ENCODE results near the gene APBB2. TPM values are rescaled to one million over a fixed set of nuclear protein-coding genes. Genes with fewer than 3 reads are reported as not detected.

Gene APBB2
- total and polyA plus RNA-seq, 9 donors = 27.3 to 50.6 (median 36.8) TPM

DNA sequence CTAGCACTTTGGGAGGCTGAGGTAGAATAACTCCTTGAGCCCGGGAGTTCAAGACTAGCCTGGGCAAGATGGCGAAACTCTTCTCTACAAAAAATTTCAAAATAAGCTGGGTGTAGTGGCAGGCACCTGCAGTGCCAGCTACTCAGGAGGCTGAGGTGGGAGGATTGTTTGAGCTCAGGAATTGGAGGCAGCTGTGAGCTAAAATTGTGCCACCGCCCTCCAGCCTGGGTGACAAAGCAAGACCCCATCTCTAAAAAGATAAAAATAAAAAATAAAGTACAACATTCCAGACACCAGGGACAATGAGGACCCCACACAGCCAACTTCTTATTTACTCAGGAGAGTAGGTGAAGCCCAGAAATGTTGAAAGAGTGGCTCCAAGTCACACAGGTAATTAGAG, 53.0 kb downstream of the APBB2 start:
- H3K27ac ChIP-seq (ENCODE audit: low read length) = no peak overlapping the region
- H3K9me3 ChIP-seq (replicated peaks; ENCODE audit: control insufficient read depth, low read depth, low read length) = no peaks in the 10 kb centered on the region
- WGBS (ENCODE audit: insufficient coverage) = 80% methylated on average over 1 of the region's 3 CpGs
- no peaks in the 10 kb centered on the region for H3K36me3 ChIP-seq (ENCODE audit: control insufficient read depth, insufficient read depth, low read length)
- H3K4me3 ChIP-seq (ENCODE audit: low read length) = no peak overlapping the region
- H3K4me1 ChIP-seq (ENCODE audit: control insufficient read depth, insufficient read depth, low read length) = peaks cover 4% of the 10 kb centered on the region
- no peaks in the 10 kb centered on the region for H3K27me3 ChIP-seq (ENCODE audit: control insufficient read depth, insufficient read depth, low read length)
- no peak for DNase-seq

DNA sequence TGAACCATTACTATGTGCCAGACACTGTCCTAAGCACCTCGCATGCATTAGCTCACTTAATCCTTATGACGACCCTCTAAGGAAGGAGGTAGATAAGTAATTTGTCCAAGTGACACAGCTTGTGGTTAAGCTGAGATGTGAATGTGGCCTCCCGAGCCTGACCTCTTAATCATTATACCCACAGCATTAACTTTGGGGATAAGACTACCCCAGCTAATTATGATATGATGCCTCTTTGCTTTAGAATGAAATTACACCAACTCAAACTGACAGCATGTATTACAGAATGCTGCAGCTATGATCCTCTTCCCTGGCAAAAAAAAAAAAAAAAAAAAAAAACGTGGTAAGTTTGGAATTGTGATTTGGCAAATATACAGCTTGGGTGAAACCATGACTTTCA, 53.5 kb downstream of the APBB2 start:
- H3K4me1 ChIP-seq (ENCODE audit: control insufficient read depth, insufficient read depth, low read length) = peaks cover 4% of the 10 kb centered on the region
- no CpG with 5 or more reads among the region's 4 CpGs for WGBS (ENCODE audit: insufficient coverage)
- H3K27ac ChIP-seq (ENCODE audit: low read length) = no peak overlapping the region
- H3K27me3 ChIP-seq (ENCODE audit: control insufficient read depth, insufficient read depth, low read length) = no peaks in the 10 kb centered on the region
- no peaks in the 10 kb centered on the region for H3K36me3 ChIP-seq (ENCODE audit: control insufficient read depth, insufficient read depth, low read length)
- no peak for DNase-seq
- H3K9me3 ChIP-seq (replicated peaks; ENCODE audit: control insufficient read depth, low read depth, low read length) = no peaks in the 10 kb centered on the region
- no peak overlapping the region for H3K4me3 ChIP-seq (ENCODE audit: low read length)

DNA sequence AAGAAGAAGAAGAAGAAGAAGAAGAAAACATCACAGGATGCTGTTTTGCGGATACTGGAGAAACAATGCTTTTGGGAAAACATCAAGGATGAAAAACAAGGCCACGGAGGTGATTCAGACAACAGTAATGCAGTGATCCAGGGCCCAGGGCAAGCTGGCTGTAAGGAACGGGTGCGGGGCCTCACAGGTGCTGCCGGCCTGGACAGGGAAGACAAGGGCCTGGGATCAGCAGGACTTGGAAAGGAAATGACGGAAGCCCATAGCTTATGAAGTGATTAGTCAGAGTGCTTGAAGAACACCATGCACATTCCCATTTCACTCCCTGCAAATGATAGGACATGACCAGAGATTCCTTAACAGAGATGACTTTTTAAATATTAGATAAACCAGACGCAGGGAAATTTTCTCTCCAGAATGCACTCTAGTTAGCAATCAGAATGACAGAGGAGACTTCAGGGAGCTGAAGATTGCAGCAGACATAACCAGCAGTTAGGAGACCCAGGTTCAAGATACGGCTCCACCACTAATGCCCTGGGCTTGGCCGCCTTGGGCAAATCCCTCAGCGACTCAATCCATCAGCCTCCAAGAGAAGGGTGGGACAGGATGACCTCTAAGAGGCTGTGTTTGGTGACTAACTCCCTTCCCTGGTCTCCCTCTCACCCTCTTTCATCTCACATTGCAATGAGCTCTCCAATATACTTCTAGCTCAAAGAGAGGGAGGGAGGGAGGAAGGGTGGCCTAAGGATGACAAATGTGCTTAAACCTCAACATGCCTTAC, 54.1 kb downstream of the APBB2 start:
- Histone ChIP-seq H3K36me3 (ENCODE audit: control insufficient read depth, insufficient read depth, low read length) (no peaks in the 10 kb centered on the region), H3K27me3 (ENCODE audit: control insufficient read depth, insufficient read depth, low read length) (no peaks in the 10 kb centered on the region), H3K27ac (ENCODE audit: low read length) (no peak overlapping the region), H3K4me3 (ENCODE audit: low read length) (no peak overlapping the region), H3K9me3 (replicated peaks; ENCODE audit: control insufficient read depth, low read depth, low read length) (no peaks in the 10 kb centered on the region), H3K4me1 (ENCODE audit: control insufficient read depth, insufficient read depth, low read length) (peaks cover 4% of the 10 kb centered on the region)
- peak; percentile 27 for DNase-seq
- WGBS (ENCODE audit: insufficient coverage) = 80% methylated on average over 4 of the region's 10 CpGs

DNA sequence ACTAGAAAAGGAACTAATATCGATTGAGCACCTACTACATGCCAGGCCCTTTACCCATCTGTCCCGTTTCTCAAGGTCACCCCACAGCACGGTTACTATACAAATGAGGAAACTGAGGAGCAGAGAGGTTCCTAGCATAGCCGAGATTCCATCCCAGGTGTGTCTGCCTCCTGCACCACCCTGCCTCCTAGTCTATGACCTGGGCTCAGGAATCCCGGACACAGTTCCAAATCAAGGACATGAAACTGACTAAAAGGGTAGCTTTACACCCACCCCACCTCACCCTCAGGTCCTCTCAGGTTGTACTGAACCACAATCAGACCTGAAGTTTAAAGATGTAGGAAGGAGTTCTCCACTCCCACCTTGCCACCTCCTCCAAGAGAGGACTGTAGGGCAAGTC, 55.6 kb downstream of the APBB2 start:
- Histone ChIP-seq H3K4me1 (ENCODE audit: control insufficient read depth, insufficient read depth, low read length) (peaks cover 4% of the 10 kb centered on the region), H3K36me3 (ENCODE audit: control insufficient read depth, insufficient read depth, low read length) (no peaks in the 10 kb centered on the region), H3K27ac (ENCODE audit: low read length) (no peak overlapping the region), H3K27me3 (ENCODE audit: control insufficient read depth, insufficient read depth, low read length) (no peaks in the 10 kb centered on the region), H3K4me3 (ENCODE audit: low read length) (no peak overlapping the region), H3K9me3 (replicated peaks; ENCODE audit: control insufficient read depth, low read depth, low read length) (no peaks in the 10 kb centered on the region)
- no peak for DNase-seq
- WGBS (ENCODE audit: insufficient coverage) = 89% methylated on average over 2 of the region's 5 CpGs

DNA sequence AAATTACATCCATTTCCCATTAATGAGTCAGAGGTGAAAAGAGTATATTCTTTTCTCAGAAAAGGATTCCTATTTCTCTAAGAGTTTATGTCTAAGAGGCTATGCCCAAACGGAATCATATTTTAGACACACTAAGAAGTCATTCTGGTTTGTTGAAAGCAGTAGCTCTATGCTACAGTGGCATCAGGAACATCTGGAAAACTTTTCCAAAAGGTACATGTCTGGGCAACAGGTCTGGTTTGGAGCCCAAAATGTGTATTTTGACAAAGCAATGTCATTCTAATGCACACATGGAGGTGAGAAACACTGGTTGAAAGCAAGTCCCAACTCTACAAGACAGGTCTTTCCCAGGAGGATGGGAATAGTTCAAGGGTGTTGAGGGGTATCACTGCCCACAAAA, 56.1 kb downstream of the APBB2 start:
- H3K4me1 ChIP-seq (ENCODE audit: control insufficient read depth, insufficient read depth, low read length) = peaks cover 4% of the 10 kb centered on the region
- H3K36me3 ChIP-seq (ENCODE audit: control insufficient read depth, insufficient read depth, low read length) = no peaks in the 10 kb centered on the region
- no peak for DNase-seq
- no peaks in the 10 kb centered on the region for H3K9me3 ChIP-seq (replicated peaks; ENCODE audit: control insufficient read depth, low read depth, low read length)
- no peaks in the 10 kb centered on the region for H3K27me3 ChIP-seq (ENCODE audit: control insufficient read depth, insufficient read depth, low read length)
- no CpG with 5 or more reads among the region's 1 CpG for WGBS (ENCODE audit: insufficient coverage)
- no peak overlapping the region for H3K4me3 ChIP-seq (ENCODE audit: low read length)
- H3K27ac ChIP-seq (ENCODE audit: low read length) = no peak overlapping the region

DNA sequence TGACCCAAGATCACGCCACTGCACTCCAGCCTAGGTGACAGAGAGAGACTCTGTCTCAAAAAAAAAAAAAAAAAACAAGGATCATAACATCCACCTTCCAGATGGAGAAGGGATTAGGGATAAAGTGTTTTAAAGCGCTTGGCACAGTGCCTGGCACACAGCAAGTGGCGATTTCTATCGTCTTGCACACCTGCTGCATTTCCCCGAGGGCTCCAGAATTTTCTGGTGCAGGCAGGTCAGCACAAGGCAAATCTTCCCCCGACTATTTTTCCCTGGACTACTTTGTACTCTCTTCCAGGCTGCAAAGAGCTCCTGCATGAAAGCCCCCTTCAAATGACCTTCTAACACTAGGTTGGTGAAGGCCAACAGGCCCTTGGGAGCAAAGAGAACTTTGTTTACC, 57.3 kb downstream of the APBB2 start:
- H3K27me3 ChIP-seq (ENCODE audit: control insufficient read depth, insufficient read depth, low read length) = no peaks in the 10 kb centered on the region
- WGBS (ENCODE audit: insufficient coverage) = 16% methylated on average over 4 of the region's 6 CpGs
- no peak overlapping the region for H3K27ac ChIP-seq (ENCODE audit: low read length)
- H3K9me3 ChIP-seq (replicated peaks; ENCODE audit: control insufficient read depth, low read depth, low read length) = no peaks in the 10 kb centered on the region
- no peaks in the 10 kb centered on the region for H3K36me3 ChIP-seq (ENCODE audit: control insufficient read depth, insufficient read depth, low read length)
- peaks cover 4% of the 10 kb centered on the region for H3K4me1 ChIP-seq (ENCODE audit: control insufficient read depth, insufficient read depth, low read length)
- H3K4me3 ChIP-seq (ENCODE audit: low read length) = no peak overlapping the region
- DNase-seq = peak; percentile 31

DNA sequence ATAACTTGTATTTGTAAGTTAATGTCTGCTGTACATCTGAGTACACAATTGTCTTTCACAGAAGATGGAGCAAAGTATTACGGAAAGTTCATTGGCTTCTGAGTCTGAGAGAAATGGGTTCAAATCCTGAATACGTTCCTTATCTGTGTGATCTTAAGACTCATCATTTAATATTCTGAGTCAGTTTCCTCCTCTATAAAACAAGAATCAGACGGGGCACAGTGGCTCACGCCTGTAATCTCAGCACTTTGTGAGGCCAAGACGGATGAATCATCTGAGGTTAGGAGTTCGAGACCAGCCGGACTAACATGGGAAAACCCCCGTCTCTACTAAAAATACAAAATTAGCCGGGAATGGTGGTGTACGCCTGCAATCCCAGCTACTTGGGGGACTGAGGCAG, 57.8 kb downstream of the APBB2 start:
- H3K4me3 ChIP-seq (ENCODE audit: low read length) = no peak overlapping the region
- no peaks in the 10 kb centered on the region for H3K27me3 ChIP-seq (ENCODE audit: control insufficient read depth, insufficient read depth, low read length)
- peaks cover 4% of the 10 kb centered on the region for H3K4me1 ChIP-seq (ENCODE audit: control insufficient read depth, insufficient read depth, low read length)
- no peaks in the 10 kb centered on the region for H3K9me3 ChIP-seq (replicated peaks; ENCODE audit: control insufficient read depth, low read depth, low read length)
- no peak overlapping the region for H3K27ac ChIP-seq (ENCODE audit: low read length)
- H3K36me3 ChIP-seq (ENCODE audit: control insufficient read depth, insufficient read depth, low read length) = no peaks in the 10 kb centered on the region
- DNase-seq = no peak
- WGBS (ENCODE audit: insufficient coverage) = 98% methylated on average over 6 of the region's 10 CpGs

DNA sequence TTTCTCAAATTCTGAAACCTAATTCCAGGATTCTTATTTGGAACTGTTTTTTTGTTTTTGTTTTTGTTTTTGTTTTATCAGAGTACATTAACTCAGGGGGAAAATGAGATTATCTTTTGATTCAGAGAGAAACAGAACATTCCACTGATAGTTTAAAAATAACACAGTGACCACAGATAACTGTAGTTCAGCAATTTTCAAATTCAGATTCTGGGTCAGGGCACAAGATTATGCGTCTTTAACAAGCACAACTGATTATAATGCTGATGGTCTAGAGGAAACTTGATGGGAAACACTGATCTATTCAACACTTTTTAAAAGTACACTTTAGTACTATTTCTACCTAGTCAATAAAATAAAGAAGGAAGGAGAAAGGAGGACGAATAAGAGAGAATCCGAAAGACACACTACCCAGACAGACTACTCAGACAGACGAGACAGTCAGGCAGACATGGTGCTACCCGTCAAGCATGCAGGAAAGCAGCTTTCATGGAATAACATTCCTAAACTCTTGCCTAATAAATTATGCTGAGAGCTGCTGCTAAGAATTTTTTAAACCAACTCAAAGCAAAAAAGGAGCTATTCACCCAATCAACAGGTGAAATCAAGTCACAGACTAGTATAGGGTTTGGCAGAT, 59.0 kb downstream of the APBB2 start:
- no peaks in the 10 kb centered on the region for H3K36me3 ChIP-seq (ENCODE audit: control insufficient read depth, insufficient read depth, low read length)
- no peaks in the 10 kb centered on the region for H3K27me3 ChIP-seq (ENCODE audit: control insufficient read depth, insufficient read depth, low read length)
- peak; percentile 32 for DNase-seq
- H3K4me1 ChIP-seq (ENCODE audit: control insufficient read depth, insufficient read depth, low read length) = peaks cover 4% of the 10 kb centered on the region
- WGBS (ENCODE audit: insufficient coverage) = no CpG with 5 or more reads among the region's 5 CpGs
- no peak overlapping the region for H3K4me3 ChIP-seq (ENCODE audit: low read length)
- no peaks in the 10 kb centered on the region for H3K9me3 ChIP-seq (replicated peaks; ENCODE audit: control insufficient read depth, low read depth, low read length)
- no peak overlapping the region for H3K27ac ChIP-seq (ENCODE audit: low read length)

DNA sequence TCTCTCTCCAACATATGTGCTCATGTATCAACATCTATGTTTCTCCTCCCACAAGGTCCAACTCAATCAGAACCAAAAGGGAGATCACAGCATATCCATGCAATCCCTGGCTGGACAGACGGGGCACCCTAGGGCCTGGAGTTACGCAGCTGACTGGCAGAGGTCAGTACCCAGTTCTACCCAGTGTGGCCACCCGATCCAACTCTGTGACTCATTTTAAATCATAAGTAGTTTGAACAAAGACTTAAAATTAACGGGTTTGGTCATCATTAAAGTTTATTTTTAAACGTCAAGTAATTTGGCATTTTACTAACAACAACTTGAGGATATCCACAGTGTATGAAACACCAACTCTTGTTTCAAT, 59.5 kb downstream of the APBB2 start:
- H3K9me3 ChIP-seq (replicated peaks; ENCODE audit: control insufficient read depth, low read depth, low read length) = no peaks in the 10 kb centered on the region
- no peaks in the 10 kb centered on the region for H3K27me3 ChIP-seq (ENCODE audit: control insufficient read depth, insufficient read depth, low read length)
- no peak overlapping the region for H3K27ac ChIP-seq (ENCODE audit: low read length)
- peaks cover 4% of the 10 kb centered on the region for H3K4me1 ChIP-seq (ENCODE audit: control insufficient read depth, insufficient read depth, low read length)
- WGBS (ENCODE audit: insufficient coverage) = no CpG with 5 or more reads among the region's 5 CpGs
- no peak overlapping the region for H3K4me3 ChIP-seq (ENCODE audit: low read length)
- DNase-seq = no peak
- H3K36me3 ChIP-seq (ENCODE audit: control insufficient read depth, insufficient read depth, low read length) = no peaks in the 10 kb centered on the region

DNA sequence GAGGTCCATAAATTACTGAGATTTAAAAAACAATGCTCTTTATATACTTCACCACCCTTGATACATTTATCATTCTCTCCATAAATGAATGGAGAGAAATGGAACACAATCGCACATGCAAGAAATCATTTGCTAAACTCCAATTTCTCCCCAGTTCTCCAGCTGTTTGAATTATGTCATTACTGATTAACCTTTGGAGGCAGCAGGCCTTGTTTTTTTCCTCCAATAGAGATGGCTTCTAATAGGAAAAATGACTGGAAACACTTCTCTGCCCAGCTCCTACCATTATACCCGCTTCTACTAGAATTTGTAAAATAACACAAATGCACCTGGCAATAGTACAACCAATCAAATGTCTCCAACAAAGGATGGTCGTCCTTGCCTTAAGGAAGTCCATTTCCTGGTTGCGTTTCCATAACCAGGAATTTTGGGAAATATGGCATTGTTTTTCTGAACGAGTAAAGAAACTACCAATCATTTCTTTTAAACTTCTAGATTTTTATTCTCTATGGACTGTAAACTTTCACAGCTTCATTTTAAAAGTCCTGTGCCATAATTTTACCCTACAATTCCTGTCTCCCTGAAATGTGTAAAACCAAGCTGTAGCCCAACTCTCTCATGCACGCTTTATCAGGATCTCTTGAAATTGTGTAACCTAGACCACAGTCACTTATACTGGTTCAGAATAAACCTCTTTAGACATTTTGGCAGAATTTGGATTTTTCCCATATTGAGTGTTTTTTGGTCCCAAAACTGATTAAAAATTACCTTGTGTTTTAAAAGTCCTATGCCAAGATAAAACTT, 60.1 kb downstream of the APBB2 start:
- Histone ChIP-seq H3K4me1 (ENCODE audit: control insufficient read depth, insufficient read depth, low read length) (peaks cover 4% of the 10 kb centered on the region), H3K27ac (ENCODE audit: low read length) (peak overlapping the region; percentile 3), H3K9me3 (replicated peaks; ENCODE audit: control insufficient read depth, low read depth, low read length) (no peaks in the 10 kb centered on the region), H3K36me3 (ENCODE audit: control insufficient read depth, insufficient read depth, low read length) (no peaks in the 10 kb centered on the region), H3K27me3 (ENCODE audit: control insufficient read depth, insufficient read depth, low read length) (no peaks in the 10 kb centered on the region), H3K4me3 (ENCODE audit: low read length) (no peak overlapping the region)
- DNase-seq = peak; percentile 38
- WGBS (ENCODE audit: insufficient coverage) = 100% methylated on average over 1 of the region's 6 CpGs

Measured in muscle of leg (tissue), 11 donors.